HepG2 (cell line): Measurements from ENCODE around the gene MBTPS1. TPM values are rescaled to one million over a fixed set of nuclear protein-coding genes. Genes with fewer than 3 reads are reported as not detected.

Source experiments
- ATF2 ChIP-seq: sonication (generic); formaldehyde crosslinking; IDR thresholded peaks from 2 replicates; pipeline ENCODE4 v1.4.0; 2020; ENCODE audit warnings: missing genetic modification reagents
- BRCA1 ChIP-seq: sonication (generic); formaldehyde crosslinking; IDR thresholded peaks from 2 replicates; pipeline ENCODE4 v1.4.0; 2020; ENCODE audit warnings: missing genetic modification reagents
- CCDC6 ChIP-seq: sonication (generic); formaldehyde crosslinking; IDR thresholded peaks from 2 replicates; pipeline ENCODE4 v1.8.1; 2022; ENCODE audit warnings: mild to moderate bottlenecking, missing genetic modification reagents, moderate library complexity
- CHD4 ChIP-seq: fragments of 200-600 bp; sonication (generic); IDR thresholded peaks from 2 replicates; pipeline ENCODE4 v1.7.0; 2017; ENCODE audit warnings: mild to moderate bottlenecking, low read length, borderline replicate concordance
- FOXP1 ChIP-seq, 2 experiments: fragments of 450-650 bp in 1 of 2; IDR thresholded peaks; 2 replicates each; pipeline ENCODE4 v1.6.1; 2017 to 2018; ENCODE audit warnings: antibody characterized with exemption in 1 of 2
- MEIS2 ChIP-seq: sonication (generic); formaldehyde crosslinking; IDR thresholded peaks from 2 replicates; pipeline ENCODE4 v1.9.0; 2021; ENCODE audit warnings: mild to moderate bottlenecking, missing genetic modification reagents
- MXD1 ChIP-seq: sonication (generic); formaldehyde crosslinking; IDR thresholded peaks from 2 replicates; pipeline ENCODE4 v1.4.0; 2020; ENCODE audit warnings: mild to moderate bottlenecking, missing genetic modification reagents
- NKX3-1 ChIP-seq: sonication (generic); formaldehyde crosslinking; IDR thresholded peaks from 2 replicates; pipeline ENCODE4 v1.5.0; 2020; ENCODE audit warnings: missing genetic modification reagents
- PAWR ChIP-seq: sonication (generic); formaldehyde crosslinking; IDR thresholded peaks from 2 replicates; pipeline ENCODE4 v1.4.0; 2020; ENCODE audit warnings: missing genetic modification reagents, mild to moderate bottlenecking, borderline replicate concordance
- ZBTB10 ChIP-seq: sonication (generic); formaldehyde crosslinking; IDR thresholded peaks from 2 replicates; pipeline ENCODE4 v1.4.0; 2020; ENCODE audit warnings: missing genetic modification reagents, borderline replicate concordance
- ZEB1 ChIP-seq: IDR thresholded peaks from 2 replicates; pipeline ENCODE4 v1.6.1; 2012; ENCODE audit warnings: mild to moderate bottlenecking, low read depth, inconsistent platforms; ENCODE audit not compliant: insufficient replicate concordance
- ZMYM3 ChIP-seq: sonication (generic); formaldehyde crosslinking; IDR thresholded peaks from 2 replicates; pipeline ENCODE4 v1.5.1; 2020; ENCODE audit warnings: mild to moderate bottlenecking, missing genetic modification reagents
- ZNF282 ChIP-seq: fragments of 450-650 bp; IDR thresholded peaks from 2 replicates; pipeline ENCODE4 v1.6.1; 2018; ENCODE audit not compliant: partially characterized antibody
- ZNF407 ChIP-seq: sonication (generic); formaldehyde crosslinking; IDR thresholded peaks from one replicate; pipeline ENCODE4 v1.5.1; 2020; ENCODE audit warnings: mild to moderate bottlenecking, missing genetic modification reagents; ENCODE audit errors: not compliant biosample characterization
- ZNF567 ChIP-seq: sonication (generic); formaldehyde crosslinking; IDR thresholded peaks from 2 replicates; pipeline ENCODE4 v1.8.1; 2023; ENCODE audit warnings: mild to moderate bottlenecking, missing genetic modification reagents, borderline replicate concordance
- ZNF577 ChIP-seq: sonication (generic); formaldehyde crosslinking; IDR thresholded peaks from 2 replicates; pipeline ENCODE4 v1.4.0; 2020; ENCODE audit warnings: mild to moderate bottlenecking, low read depth, missing genetic modification reagents, borderline replicate concordance
- polyA plus RNA-seq, 8 experiments: library from polyadenylated mRNA; depleted of rRNA in 3 of 8; stranded (reverse) in 7 of 8; unstranded in 1 of 8; fragments of >200 nt; fragmentation: Illumina TruSeq in 4 of 8; extraction: Trizol in 4 of 8; gene quantifications; 2 replicates each; pipeline versions ENCODE4 v1.2.1 to v1.2.3, GENCODE V29; 2011 to 2016; ENCODE audit warnings: low read depth in 4 of 8, missing spikeins in 1 of 8, mixed read lengths in 1 of 8; ENCODE audit not compliant: insufficient read depth in 1 of 8
- total RNA-seq, 5 experiments: library from RNA; depleted of rRNA; stranded (reverse); fragments of >200 nt; fragmentation: Illumina TruSeq; extraction: Trizol; gene quantifications; 2 replicates each; pipeline ENCODE4 v1.2.3, GENCODE V29; 2016; ENCODE audit warnings: low read depth in 1 of 5

The MBTPS1 gene
- total and polyA plus RNA-seq, 2 of the 13 experiments (the other 11 are each of a cell fraction or from before 2014, with no cell fraction given): 56.7 to 91.3 TPM

- no peak for TF ChIP-seq ATF2 (CRISPR knock-in tag)
- TF ChIP-seq ZMYM3 (CRISPR knock-in tag): no peak
- no peak for TF ChIP-seq ZNF567 (CRISPR knock-in tag)
- TF ChIP-seq ZEB1: no peak
- no peak for TF ChIP-seq ZNF577 (CRISPR knock-in tag)
- no peak for TF ChIP-seq FOXP1 (IDR thresholded peaks at IDR 0.05)
- TF ChIP-seq FOXP1 (CRISPR knock-in tag; IDR thresholded peaks at IDR 0.05): no peak
- TF ChIP-seq BRCA1 (CRISPR knock-in tag): peak; percentile 82; the same call in 1 of the 2 replicates
- TF ChIP-seq MXD1 (CRISPR knock-in tag): no peak
- TF ChIP-seq MEIS2: peak; percentile 70
- no peak for TF ChIP-seq PAWR (CRISPR knock-in tag)
- no peak for TF ChIP-seq CHD4
- no peak for TF ChIP-seq ZNF282
- peak; percentile 87; the same call in 1 of the 2 replicates for TF ChIP-seq NKX3-1 (CRISPR knock-in tag)
- TF ChIP-seq ZNF407 (CRISPR knock-in tag): no peak
- TF ChIP-seq CCDC6 (CRISPR knock-in tag): no peak
- TF ChIP-seq ZBTB10 (CRISPR knock-in tag): peak; percentile 59; the same call in 1 of the 2 replicates
Observed at GRCh38 chr16:84115919-84116719, 623 bp downstream of the MBTPS1 start (continued).
